BJ (cell line): ENCODE data around the gene DRGX. TPM values are rescaled to one million over a fixed set of nuclear protein-coding genes. Genes with fewer than 3 reads are reported as not detected.

Experiments
- CTCF ChIA-PET: fragments of 350-600 bp; formaldehyde crosslinking; extraction: SDS; loops from one replicate; lab custom pipeline; 2021; ENCODE audit warnings: antibody characterized with exemption, inconsistent platforms; lab: Yijun Ruan, JAX
- POLR2A ChIA-PET: fragments of 300-600 bp; sonication (Branson Sonifier 250); formaldehyde crosslinking; extraction: SDS; loops from one replicate; lab custom pipeline; 2021; ENCODE audit warnings: antibody characterized with exemption; lab: Charles Lee
- DNase-seq: peaks from one replicate; pipeline ENCODE4 v3.0.0-alpha.2; 2011; ENCODE audit warnings: low read depth
- H3K27me3 ChIP-seq: 2 replicates; pipeline ENCODE4 v1.6.0; 2011; ENCODE audit warnings: low read length; ENCODE audit not compliant: control insufficient read depth, insufficient read depth
- H3K36me3 ChIP-seq: 2 replicates; pipeline ENCODE4 v1.5.1; 2011; ENCODE audit warnings: low read length; ENCODE audit not compliant: control insufficient read depth, insufficient read depth
- H3K4me3 ChIP-seq: 2 replicates; pipeline ENCODE4 v1.5.1; 2011; ENCODE audit warnings: low read depth, mild to moderate bottlenecking, control low read depth, low read length
- CTCF ChIP-seq: IDR thresholded peaks from 2 replicates; pipeline ENCODE4 v1.5.1; 2011; ENCODE audit warnings: low read depth, mild to moderate bottlenecking, control low read depth, inconsistent platforms, low read length, moderate library complexity; ENCODE audit not compliant: insufficient read depth
- polyA plus RNA-seq: library from polyadenylated mRNA; depleted of rRNA; stranded (reverse); fragments of >200 nt; gene quantifications from 2 replicates; pipeline ENCODE4 v1.2.3, GENCODE V29; 2011

Gene DRGX
- polyA plus RNA-seq, 1 experiment, result 0.06 TPM

GRCh38 chr10:49365675-49366415, 30.0 kb downstream of the DRGX start:
- CTCF ChIA-PET, result no interaction called here
- Histone ChIP-seq H3K27me3 (no peaks in the 10 kb centered on the region), H3K36me3 (no peaks in the 10 kb centered on the region), H3K4me3 (no peak overlapping the region)
- TF ChIP-seq CTCF, result no peak
- no peak for DNase-seq
- POLR2A ChIA-PET, result no interaction called here

- Histone ChIP-seq H3K27me3 (no peaks in the 10 kb centered on the region), H3K36me3 (no peaks in the 10 kb centered on the region), H3K4me3 (no peak overlapping the region)
- no peak for DNase-seq
- TF ChIP-seq CTCF, result no peak
- POLR2A ChIA-PET, result no interaction called here
- CTCF ChIA-PET, result no interaction called here
Measured at GRCh38 chr10:49365275-49365674, 30.6 kb downstream of the DRGX start.

GRCh38 chr10:49364747-49365146, 31.1 kb downstream of the DRGX start:
- CTCF ChIA-PET, result no interaction called here

GRCh38 chr10:49364051-49364450, 31.8 kb downstream of the DRGX start:
- CTCF ChIA-PET, result no interaction called here
- no peaks in the 10 kb centered on the region; the same call in 1 of the 2 replicates for H3K27me3 ChIP-seq
- no peak overlapping the region for H3K4me3 ChIP-seq
- no peak for DNase-seq
- TF ChIP-seq CTCF, result no peak
- POLR2A ChIA-PET, result no interaction called here
- H3K36me3 ChIP-seq, result no peaks in the 10 kb centered on the region

More at GRCh38 chr10:49364747-49365146, 31.1 kb downstream of the DRGX start:
- TF ChIP-seq CTCF, result no peak
- H3K27me3 ChIP-seq, result no peaks in the 10 kb centered on the region; the same call in 1 of the 2 replicates
- POLR2A ChIA-PET, result no interaction called here
- no peak for DNase-seq
- H3K4me3 ChIP-seq, result no peak overlapping the region
- H3K36me3 ChIP-seq, result no peaks in the 10 kb centered on the region

- Histone ChIP-seq H3K27me3 (no peaks in the 10 kb centered on the region; the same call in 1 of the 2 replicates), H3K4me3 (no peak overlapping the region), H3K36me3 (no peaks in the 10 kb centered on the region)
- no peak for TF ChIP-seq CTCF
- no peak for DNase-seq
- POLR2A ChIA-PET, result no interaction called here
- CTCF ChIA-PET, result no interaction called here
Measured at GRCh38 chr10:49363309-49364031, 32.4 kb downstream of the DRGX start.
